Keratinocyte (primary cell): ENCODE data around the gene CDT1. TPM values are rescaled to one million over a fixed set of nuclear protein-coding genes. Genes with fewer than 3 reads are reported as not detected.

Experiments used
- DNase-seq: peaks from one replicate; pipeline ENCODE4 v3.0.0-alpha.2; 2011; ENCODE audit warnings: low read depth, missing footprints, low spot score
- FAIRE-seq: peaks from 2 replicates; lab custom pipeline; 2011; peaks lifted over from hg19 to GRCh38; lab: Jason Lieb, UNC
- H2AFZ ChIP-seq: 2 replicates; pipeline ENCODE4 v1.6.0; 2012; ENCODE audit warnings: low read length, control low read depth, inconsistent platforms; ENCODE audit not compliant: control insufficient read depth
- H3K27ac ChIP-seq: 2 replicates; pipeline ENCODE4 v1.5.1; 2011; ENCODE audit warnings: low read length; ENCODE audit not compliant: control insufficient read depth, insufficient read depth
- H3K27me3 ChIP-seq: 3 replicates; pipeline ENCODE4 v1.6.0; 2011; ENCODE audit warnings: low read length; ENCODE audit not compliant: control insufficient read depth, insufficient read depth; ENCODE audit errors: extremely low read depth
- H3K36me3 ChIP-seq, 2 experiments: 2 replicates in 1 of 2; 3 replicates in 1 of 2; pipeline ENCODE4 v1.5.1; 2011; ENCODE audit warnings: low read length in 2 of 2, mild to moderate bottlenecking in 1 of 2; ENCODE audit not compliant: control insufficient read depth in 2 of 2, insufficient read depth in 2 of 2; ENCODE audit errors: extremely low read depth in 1 of 2
- H3K4me1 ChIP-seq: 3 replicates; pipeline ENCODE4 v1.5.1; 2011; ENCODE audit warnings: low read length; ENCODE audit not compliant: control insufficient read depth, insufficient read depth; ENCODE audit errors: extremely low read depth
- H3K4me2 ChIP-seq: 3 replicates; pipeline ENCODE4 v1.6.0; 2011; ENCODE audit warnings: low read depth, low read length; ENCODE audit not compliant: control insufficient read depth, insufficient read depth; ENCODE audit errors: extremely low read depth
- H3K4me3 ChIP-seq, 3 experiments: fragments of 200-600 bp in 1 of 3; sonication (generic) in 1 of 3; 2 replicates in 2 of 3; 3 replicates in 1 of 3; pipeline ENCODE4 v1.5.1; 2011 to 2016; ENCODE audit warnings: low read length in 3 of 3, mild to moderate bottlenecking in 3 of 3, control low read depth in 2 of 3, inconsistent platforms in 1 of 3, low read depth in 1 of 3, mixed read lengths in 1 of 3, mixed run types in 1 of 3, moderate library complexity in 1 of 3; ENCODE audit not compliant: control insufficient read depth in 2 of 3, insufficient read depth in 2 of 3; ENCODE audit errors: extremely low read depth in 1 of 3
- H3K79me2 ChIP-seq: 2 replicates; pipeline ENCODE4 v1.6.0; 2012; ENCODE audit warnings: low read length; ENCODE audit not compliant: control insufficient read depth, insufficient read depth
- H3K9ac ChIP-seq: 3 replicates; pipeline ENCODE4 v1.6.0; 2011; ENCODE audit warnings: low read length; ENCODE audit not compliant: control insufficient read depth, insufficient read depth; ENCODE audit errors: extremely low read depth
- H3K9me1 ChIP-seq: 3 replicates; pipeline ENCODE4 v1.6.0; 2011; ENCODE audit warnings: low read length; ENCODE audit not compliant: control insufficient read depth, insufficient read depth; ENCODE audit errors: extremely low read depth
- H3K9me3 ChIP-seq: 2 replicates; pipeline ENCODE4 v1.5.1; 2012; ENCODE audit warnings: low read depth, low read length; ENCODE audit not compliant: control insufficient read depth
- H4K20me1 ChIP-seq: 3 replicates; pipeline ENCODE4 v1.6.0; 2011; ENCODE audit warnings: low read length; ENCODE audit not compliant: control insufficient read depth, insufficient read depth; ENCODE audit errors: extremely low read depth
- CTCF ChIP-seq, 3 experiments: IDR thresholded peaks in 1 of 3; conservative IDR thresholded peaks in 1 of 3; optimal IDR thresholded peaks in 1 of 3; 2 replicates in 2 of 3; 3 replicates in 1 of 3; pipeline versions ENCODE3 to v1.5.1; 2011; ENCODE audit warnings: low read length in 3 of 3, mild to moderate bottlenecking in 3 of 3, moderate library complexity in 2 of 3, control low read depth in 1 of 3, inconsistent platforms in 1 of 3; ENCODE audit not compliant: insufficient read depth in 2 of 3; ENCODE audit errors: extremely low read depth in 1 of 3
- EZH2 ChIP-seq: IDR thresholded peaks from one replicate; pipeline ENCODE4 v1.6.1; 2012; ENCODE audit warnings: inconsistent platforms, mild to moderate bottlenecking, low read length, moderate library complexity
- dilution Hi-C: fragments of 300-500 bp; cut with MboI; formaldehyde crosslinking; loops from one replicate; pipeline ENCODE4 v1.7.0; 2020; ENCODE audit warnings: low sequenced_read_pairs; ENCODE audit not compliant: extremely low pct_ligation_motif_present
- polyA plus RNA-seq, 5 experiments: library from polyadenylated mRNA; depleted of rRNA in 3 of 5; stranded (reverse) in 3 of 5; stranded (forward) in 1 of 5; unstranded in 1 of 5; fragments of >200 nt; gene quantifications; 1 replicate in 1 of 5; 2 replicates in 3 of 5; 3 replicates in 1 of 5; pipeline versions ENCODE4 v1.2.1 to v1.2.3, GENCODE V29; 2011 to 2012; ENCODE audit warnings: missing spikeins in 2 of 5, low read depth in 1 of 5, low replicate concordance in 1 of 5

The CDT1 gene
- polyA plus RNA-seq, 1 donor (not counting 4 experiments of a cell fraction or from before 2014, with no cell fraction given): 2.0 TPM

GRCh38 chr16:88799569-88800276, 3.9 kb upstream of the CDT1 start:
- Histone ChIP-seq H3K27me3 (no peaks in the 10 kb centered on the region), H3K4me1 (peaks cover 5% of the 10 kb centered on the region), H3K4me3 (no peak overlapping the region), H3K9ac (no peak overlapping the region), H3K9me3 (no peaks in the 10 kb centered on the region), H3K27ac (no peak overlapping the region), H4K20me1 (no peaks in the 10 kb centered on the region), H2AFZ (no peak overlapping the region), H3K9me1 (no peaks in the 10 kb centered on the region), H3K36me3 (no peaks in the 10 kb centered on the region), H3K4me2 (no peak overlapping the region), H3K79me2 (peaks cover 5% of the 10 kb centered on the region)
- dilution Hi-C loops: no loop called here
- no peak for DNase-seq
- FAIRE-seq: no peak
- TF ChIP-seq EZH2 (no peak), CTCF (optimal IDR thresholded peaks at IDR 0.05 in 1 of 3, IDR thresholded peaks at IDR 0.05 in 1 of 3, conservative IDR thresholded peaks at IDR 0.05 in 1 of 3; ENCODE audit: extremely low read depth in 1 of 3, insufficient read depth in 2 of 3, low read length in 3 of 3) (no peak)

- no peaks in the 10 kb centered on the region for H3K36me3 ChIP-seq
These were observed 3.4 kb upstream of the CDT1 start for GRCh38 chr16:88800277-88800592.

More at GRCh38 chr16:88800277-88800592, 3.4 kb upstream of the CDT1 start:
- Histone ChIP-seq H2AFZ (no peak overlapping the region), H3K4me1 (peaks cover 11% of the 10 kb centered on the region), H3K4me2 (no peak overlapping the region), H3K27ac (no peak overlapping the region), H3K79me2 (peaks cover 10% of the 10 kb centered on the region), H3K27me3 (no peaks in the 10 kb centered on the region), H3K9me1 (no peaks in the 10 kb centered on the region), H3K4me3 (no peak overlapping the region), H3K9me3 (no peaks in the 10 kb centered on the region), H3K9ac (no peak overlapping the region), H4K20me1 (no peaks in the 10 kb centered on the region)
- TF ChIP-seq EZH2: no peak
- no peak for TF ChIP-seq CTCF (optimal IDR thresholded peaks at IDR 0.05 in 1 of 3, IDR thresholded peaks at IDR 0.05 in 1 of 3, conservative IDR thresholded peaks at IDR 0.05 in 1 of 3; ENCODE audit: extremely low read depth in 1 of 3, insufficient read depth in 2 of 3, low read length in 3 of 3)
- FAIRE-seq (no peak), DNase-seq (no peak)
- dilution Hi-C loops: no loop called here
